GM19193 (cell line): ENCODE data around the gene EPB41L3.

Experiments used
- POLR2A ChIP-seq: IDR thresholded peaks from 4 replicates; pipeline ENCODE4 v1.6.1; 2011; ENCODE audit not compliant: insufficient read depth, insufficient read length; ENCODE audit errors: extremely low read depth

The EPB41L3 gene

GRCh38 chr18:5542515-5543035 lies 1.2 kb downstream of the EPB41L3 start:
- TF ChIP-seq POLR2A: no peak

DNA sequence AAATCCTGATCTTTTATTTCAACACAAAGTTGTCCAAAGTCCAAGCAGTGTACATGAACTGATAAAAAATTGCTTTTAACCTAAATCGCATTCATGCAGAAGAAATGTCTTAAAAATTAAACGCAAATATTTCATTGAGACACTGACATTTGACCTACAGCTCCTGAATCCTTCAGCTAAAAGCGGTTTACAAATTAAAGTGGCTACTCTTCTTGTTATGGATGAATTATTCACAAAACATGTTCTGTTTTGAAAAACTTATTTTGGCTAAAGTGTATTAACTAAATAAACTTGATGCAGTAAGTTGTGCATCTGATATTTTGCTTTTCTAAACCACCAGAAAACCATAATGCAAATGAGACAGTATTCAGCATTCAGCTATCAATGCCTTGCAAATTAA lies 2.2 kb downstream of the EPB41L3 start:
- no peak for TF ChIP-seq POLR2A

GRCh38 chr18:5539391-5539790 lies 4.4 kb downstream of the EPB41L3 start:
- TF ChIP-seq POLR2A: no peak

DNA sequence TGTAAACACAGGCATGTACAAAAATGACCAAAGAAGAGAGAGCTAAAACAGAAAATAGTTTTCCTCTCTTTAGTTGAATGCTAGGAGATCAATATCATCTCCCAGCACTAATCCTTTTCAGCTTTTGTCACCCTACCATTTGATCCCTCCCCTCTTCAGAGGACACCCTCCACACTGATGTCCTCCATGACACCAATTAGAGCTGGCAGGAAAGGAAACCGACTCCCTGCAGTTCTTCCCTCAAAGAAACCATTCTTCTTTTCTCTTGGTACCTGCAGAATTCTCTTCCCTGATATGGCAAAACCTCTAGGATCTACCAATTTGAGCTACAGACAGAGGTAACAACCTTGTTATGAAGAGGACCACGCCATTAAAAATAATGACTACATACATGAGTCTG lies 5.3 kb downstream of the EPB41L3 start:
- no peak for TF ChIP-seq POLR2A

- no peak for TF ChIP-seq POLR2A
These were observed 5.9 kb downstream of the EPB41L3 start for GRCh38 chr18:5537860-5538259.

GRCh38 chr18:5534845-5535244 lies 9.0 kb downstream of the EPB41L3 start:
- TF ChIP-seq POLR2A: no peak

- TF ChIP-seq POLR2A: no peak
These were observed 11.7 kb downstream of the EPB41L3 start for GRCh38 chr18:5532066-5532465.

GRCh38 chr18:5530629-5531178 lies 13.1 kb downstream of the EPB41L3 start:
- no peak for TF ChIP-seq POLR2A

GRCh38 chr18:5529471-5529870 lies 14.3 kb downstream of the EPB41L3 start:
- no peak for TF ChIP-seq POLR2A

GRCh38 chr18:5527603-5528002 lies 16.2 kb downstream of the EPB41L3 start:
- no peak for TF ChIP-seq POLR2A

- TF ChIP-seq POLR2A: no peak
These were observed 19.1 kb downstream of the EPB41L3 start for GRCh38 chr18:5524660-5525059.

DNA sequence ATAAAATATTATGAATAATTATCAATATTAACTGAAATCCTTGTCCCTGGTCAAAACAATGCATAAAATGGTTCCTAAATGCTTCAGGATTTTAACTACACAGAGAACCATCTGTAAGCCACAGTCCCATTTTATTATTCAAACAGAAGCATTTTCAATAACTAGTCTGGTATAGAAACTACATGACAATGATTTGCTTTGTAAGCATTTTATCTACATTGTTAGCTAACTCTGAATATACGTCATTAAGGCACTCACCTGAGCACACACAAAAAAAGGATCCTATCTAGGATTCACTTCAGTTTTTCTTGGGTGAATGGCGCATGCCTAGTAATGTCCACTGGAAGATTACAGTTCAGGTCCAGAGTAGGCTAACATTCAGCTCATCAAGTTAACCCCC lies 22.8 kb downstream of the EPB41L3 start:
- TF ChIP-seq POLR2A: no peak

DNA sequence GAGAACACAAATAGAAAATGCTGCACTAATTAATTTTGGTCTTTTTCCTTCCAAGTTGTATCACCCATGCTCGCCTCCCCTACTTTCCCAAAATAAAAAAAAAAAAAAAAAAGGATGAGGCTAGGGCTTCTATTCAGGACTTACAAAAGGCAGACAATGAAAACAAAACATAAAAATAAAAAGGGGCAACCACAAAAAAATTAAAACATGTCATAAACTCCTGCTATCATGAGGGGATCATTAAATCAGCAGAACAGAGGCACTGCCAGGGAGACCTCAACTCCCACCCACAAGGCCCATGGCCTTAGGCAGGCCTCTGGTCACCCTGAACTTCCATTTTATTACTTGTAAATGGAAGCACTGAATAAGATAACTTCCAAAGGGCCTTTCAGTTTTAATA lies 23.3 kb downstream of the EPB41L3 start:
- TF ChIP-seq POLR2A: no peak

DNA sequence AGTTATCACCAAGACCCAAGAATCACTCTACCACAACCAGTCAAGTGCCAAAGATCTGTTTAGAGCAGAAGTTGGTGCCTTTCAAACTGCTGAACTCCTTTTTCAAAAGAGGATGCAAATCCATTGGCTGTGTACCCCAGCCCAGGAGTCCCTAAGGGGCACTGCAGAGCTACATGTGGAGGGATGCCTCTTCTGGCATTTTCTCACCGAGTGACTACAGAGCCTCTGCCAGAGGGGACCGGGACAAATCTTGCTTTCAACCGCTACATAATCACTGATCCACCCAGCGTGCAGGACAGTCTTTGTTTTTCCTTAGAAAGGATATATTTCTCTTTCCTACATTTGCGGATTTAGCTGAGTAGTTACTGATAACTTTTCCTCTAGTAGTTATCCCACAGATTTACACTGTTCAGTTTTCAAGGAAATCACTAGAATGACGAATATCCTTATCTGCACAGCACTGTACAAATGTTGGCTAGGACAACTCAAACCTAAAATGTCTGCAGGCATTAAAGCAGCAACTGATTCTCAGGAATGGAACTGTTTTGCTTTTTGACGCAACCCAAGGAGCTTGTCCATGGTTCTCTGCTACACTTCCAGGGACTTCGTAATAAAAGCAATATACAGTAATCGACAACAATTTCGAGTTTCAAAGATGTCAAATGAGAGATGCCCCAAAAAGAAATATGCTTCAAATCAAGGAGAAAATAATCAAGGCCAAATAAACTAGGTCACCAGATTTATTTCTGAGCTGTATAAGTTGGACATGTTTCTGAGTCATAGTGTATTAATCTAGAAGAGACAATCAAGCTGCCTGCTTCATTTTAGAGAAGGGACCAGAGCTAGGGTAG lies 24.1 kb downstream of the EPB41L3 start:
- no peak for TF ChIP-seq POLR2A

DNA sequence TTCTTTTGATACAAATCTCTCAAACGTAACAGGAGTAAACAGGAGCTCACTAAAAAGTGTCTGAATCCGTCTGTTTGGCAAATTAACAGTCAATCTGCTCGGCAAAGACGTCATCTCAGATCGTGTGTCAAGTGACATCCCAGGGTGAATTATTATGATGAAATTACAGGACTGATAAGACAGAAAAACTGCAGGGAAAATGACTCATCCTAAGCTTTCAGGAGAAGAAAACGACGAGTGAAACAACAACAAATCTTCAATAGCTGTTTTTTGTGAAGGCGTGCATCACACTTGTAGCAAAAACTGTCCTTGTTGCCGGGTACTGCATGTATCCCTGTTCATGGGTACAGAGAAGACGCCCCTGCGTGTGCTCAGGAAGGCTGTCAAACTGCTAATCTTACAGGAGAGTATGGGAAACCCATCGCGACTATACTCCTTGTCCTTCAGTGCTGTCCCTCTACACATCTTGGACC lies 24.9 kb downstream of the EPB41L3 start:
- TF ChIP-seq POLR2A: no peak

GRCh38 chr18:5518179-5518770 lies 25.5 kb downstream of the EPB41L3 start:
- no peak for TF ChIP-seq POLR2A
